A549 (cell line): ENCODE data around the gene CDC16. TPM values are rescaled to one million over a fixed set of nuclear protein-coding genes. Genes with fewer than 3 reads are reported as not detected.

Source experiments
- ATAC-seq, 2 experiments: fragments of 200-7000 bp in 1 of 2; fragments of >200 bp in 1 of 2; cut with Nextera tagmentation in 1 of 2; cut with Tn5 transposase in 1 of 2; 3 replicates each; pipeline versions ENCODE4 v1.8.0 to v1.9.1; 2018 to 2020; ENCODE audit warnings: mild to moderate bottlenecking in 1 of 2, moderate library complexity in 1 of 2
- CTCF ChIA-PET: fragments of 300-600 bp; sonication (Branson Sonifier 250); formaldehyde crosslinking; extraction: SDS; loops from one replicate; lab custom pipeline; 2021; ENCODE audit warnings: antibody characterized with exemption, inconsistent platforms; lab: Yijun Ruan, JAX
- POLR2A ChIA-PET: fragments of 350-600 bp; formaldehyde crosslinking; extraction: SDS; loops from one replicate; lab custom pipeline; 2021; ENCODE audit warnings: antibody characterized with exemption, inconsistent platforms; lab: Yijun Ruan, JAX
- DNase-seq, 2 experiments: peaks; one replicate each; pipeline versions ENCODE4 v3.0.0 to v3.0.0-alpha.2; 2011 to 2016; ENCODE audit warnings: low read depth in 1 of 2, low spot score in 1 of 2
- FAIRE-seq: peaks from 2 replicates; lab custom pipeline; 2011; peaks lifted over from hg19 to GRCh38; lab: Jason Lieb, UNC
- H3K27ac ChIP-seq, 2 experiments: fragments of >200 bp; sonication (Bioruptor Twin); formaldehyde crosslinking; 3 replicates each; pipeline ENCODE4 v1.5.1; 2016 to 2017
- H3K4me1 ChIP-seq: fragments of >200 bp; sonication (Bioruptor Twin); formaldehyde crosslinking; 3 replicates; pipeline ENCODE4 v1.6.1; 2016
- H3K4me2 ChIP-seq: fragments of >200 bp; sonication (Bioruptor Twin); formaldehyde crosslinking; 3 replicates; pipeline ENCODE4 v1.6.1; 2016
- H3K4me3 ChIP-seq: fragments of >200 bp; sonication (Bioruptor Twin); formaldehyde crosslinking; 3 replicates; pipeline ENCODE4 v1.5.1; 2016
- H3K9me3 ChIP-seq: fragments of >200 bp; sonication (Bioruptor Twin); formaldehyde crosslinking; 3 replicates; pipeline ENCODE4 v1.6.1; 2016
- BHLHE40 ChIP-seq: IDR thresholded peaks from 2 replicates; pipeline ENCODE4 v1.6.1; 2012; ENCODE audit warnings: low read depth, low read length, inconsistent platforms
- CEBPB ChIP-seq, 2 experiments: fragments of >200 bp in 1 of 2; sonication (Bioruptor Twin) in 1 of 2; formaldehyde crosslinking in 1 of 2; IDR thresholded peaks; 2 replicates each; pipeline ENCODE4 v1.6.1; 2012 to 2016
- CTCF ChIP-seq: fragments of >200 bp; sonication (Bioruptor Twin); formaldehyde crosslinking; IDR thresholded peaks from 3 replicates; pipeline ENCODE4 v1.5.1; 2016
- E2F6 ChIP-seq: IDR thresholded peaks from 2 replicates; pipeline ENCODE4 v1.6.1; 2012; ENCODE audit warnings: low read depth, borderline replicate concordance
- EHMT2 ChIP-seq: fragments of 200-600 bp; sonication (generic); IDR thresholded peaks from 2 replicates; pipeline ENCODE4 v1.6.1; 2016; ENCODE audit warnings: antibody characterized with exemption, low read depth, mild to moderate bottlenecking, moderate library complexity
- ELK1 ChIP-seq: fragments of 150-350 bp; IDR thresholded peaks from 2 replicates; pipeline ENCODE4 v1.6.1; 2014; ENCODE audit warnings: low read depth, mild to moderate bottlenecking, low read length
- GATA3 ChIP-seq: IDR thresholded peaks from 2 replicates; pipeline ENCODE4 v1.6.1; 2012; ENCODE audit warnings: borderline replicate concordance
- HEYL ChIP-seq: fragments of 250-450 bp; sonication (Bioruptor Pico); IDR thresholded peaks from 2 replicates; pipeline ENCODE4 v1.8.0; 2021; ENCODE audit warnings: mild to moderate bottlenecking, moderate library complexity
- HMGXB4 ChIP-seq: fragments of 250-450 bp; sonication (Bioruptor Pico); IDR thresholded peaks from 2 replicates; pipeline ENCODE4 v1.5.0; 2021; ENCODE audit warnings: mild to moderate bottlenecking, moderate library complexity, borderline replicate concordance
- HOXA7 ChIP-seq: fragments of 250-450 bp; sonication (Bioruptor Pico); IDR thresholded peaks from 2 replicates; pipeline ENCODE4 v1.5.0; 2020; ENCODE audit warnings: mild to moderate bottlenecking, moderate library complexity
- HOXB5 ChIP-seq: fragments of 250-450 bp; sonication (Bioruptor Pico); IDR thresholded peaks from 2 replicates; pipeline ENCODE4 v1.5.0; 2020; ENCODE audit warnings: mild to moderate bottlenecking, moderate library complexity
- JUN ChIP-seq, 2 experiments: fragments of >200 bp; sonication (Bioruptor Twin); formaldehyde crosslinking; IDR thresholded peaks; 2 replicates in 1 of 2; 3 replicates in 1 of 2; pipeline ENCODE4 v1.6.1; 2016 to 2017
- MAX ChIP-seq: IDR thresholded peaks from 2 replicates; pipeline ENCODE4 v1.6.1; 2012
- MYC ChIP-seq: IDR thresholded peaks from 2 replicates; pipeline ENCODE4 v1.6.1; 2012; ENCODE audit warnings: mild to moderate bottlenecking, inconsistent platforms, low read length, improper control_type of control experiment, borderline replicate concordance
- NPAS2 ChIP-seq: fragments of 250-450 bp; sonication (Bioruptor Pico); IDR thresholded peaks from 2 replicates; pipeline ENCODE4 v1.8.0; 2022; ENCODE audit warnings: mild to moderate bottlenecking, moderate library complexity, borderline replicate concordance
- PBX3 ChIP-seq: IDR thresholded peaks from 2 replicates; pipeline ENCODE4 v1.6.1; 2012
- RAD21 ChIP-seq, 2 experiments: fragments of >200 bp in 1 of 2; sonication (Bioruptor Twin) in 1 of 2; formaldehyde crosslinking in 1 of 2; IDR thresholded peaks in 1 of 2; conservative IDR thresholded peaks in 1 of 2; 2 replicates in 1 of 2; 3 replicates in 1 of 2; pipeline ENCODE4 v1.6.1; 2012 to 2018; ENCODE audit warnings: inconsistent platforms in 1 of 2
- RARB ChIP-seq: fragments of 250-450 bp; sonication (Bioruptor Pico); IDR thresholded peaks from 2 replicates; pipeline ENCODE4 v1.8.0; 2021; ENCODE audit warnings: mild to moderate bottlenecking, moderate library complexity
- REST ChIP-seq: fragments of 200-600 bp; sonication (generic); IDR thresholded peaks from 2 replicates; pipeline ENCODE4 v1.6.1; 2016; ENCODE audit warnings: antibody characterized with exemption, mild to moderate bottlenecking, moderate library complexity
- SREBF2 ChIP-seq: fragments of 450-650 bp; IDR thresholded peaks from 2 replicates; pipeline ENCODE4 v1.6.1; 2014; ENCODE audit warnings: mild to moderate bottlenecking, moderate library complexity
- TP53 ChIP-seq: fragments of 250-450 bp; sonication (Bioruptor Pico); IDR thresholded peaks from 2 replicates; pipeline ENCODE4 v1.5.0; 2021; ENCODE audit warnings: mild to moderate bottlenecking, moderate library complexity
- ZNF302 ChIP-seq: fragments of 250-450 bp; sonication (Bioruptor Pico); IDR thresholded peaks from 2 replicates; pipeline ENCODE4 v1.9.0; 2021; ENCODE audit warnings: inconsistent platforms, mild to moderate bottlenecking, moderate library complexity
- WGBS: methylation state at CpG from one replicate; pipeline ENCODE4 v1.1.6; 2017; ENCODE audit errors: missing lambda C conversion rate; 5-methylcytosine and 5-hydroxymethylcytosine counted together
- polyA plus RNA-seq, 4 experiments: library from polyadenylated mRNA; depleted of rRNA in 3 of 4; stranded (reverse); fragments of >200 nt; fragmentation: RNase III in 1 of 4; extraction: RNeasy Plus Mini Kit Qiagen cat#74134 plus additional on column Dnase treatment in 1 of 4; gene quantifications; 2 replicates in 3 of 4; 3 replicates in 1 of 4; pipeline ENCODE4 v1.2.3, GENCODE V29; 2011 to 2017

CDC16 gene
- polyA plus RNA-seq, 2 of the 4 experiments (the other 2 are of a cell fraction), result 42.4 to 85.0 TPM

- Histone ChIP-seq H3K4me2 (no peak overlapping the region), H3K9me3 (no peaks in the 10 kb centered on the region), H3K4me1 (no peaks in the 10 kb centered on the region), H3K4me3 (no peak overlapping the region), H3K27ac (no peak overlapping the region)
- ATAC-seq (no peak), DNase-seq (no peak), FAIRE-seq (no peak)
- ChIA-PET POLR2A (no interaction called here), CTCF (no interaction called here)
- no peak for TF ChIP-seq JUN (IDR thresholded peaks at IDR 0.05)
- TF ChIP-seq CEBPB (IDR thresholded peaks at IDR 0.05), result no peak
- TF ChIP-seq BHLHE40, result no peak
- TF ChIP-seq REST, result no peak
- TF ChIP-seq SREBF2, result no peak
- no peak for TF ChIP-seq TP53
- TF ChIP-seq ZNF302 (CRISPR knock-in tag), result no peak
- no peak for TF ChIP-seq EHMT2
- TF ChIP-seq HEYL (CRISPR knock-in tag), result no peak
- TF ChIP-seq CTCF, result no peak
- no peak for TF ChIP-seq HOXA7 (CRISPR knock-in tag)
- no peak for TF ChIP-seq ELK1
- 79% methylated on average over 4 of the region's 4 CpGs for WGBS
Observed at GRCh38 chr13:114259974-114260373, 25.3 kb downstream of the CDC16 start.

GRCh38 chr13:114260814-114261213 is 26.1 kb downstream of the CDC16 start:
- no peak overlapping the region for H3K4me2 ChIP-seq
- ChIA-PET POLR2A (no interaction called here), CTCF (no interaction called here)
- DNase-seq (no peak), FAIRE-seq (no peak), ATAC-seq (no peak)
- H3K27ac ChIP-seq, result no peak overlapping the region
- no peaks in the 10 kb centered on the region for H3K4me1 ChIP-seq
- no peak overlapping the region for H3K4me3 ChIP-seq
- 95% methylated on average over 3 of the region's 3 CpGs for WGBS
- no peaks in the 10 kb centered on the region for H3K9me3 ChIP-seq
- no peak for TF ChIP-seq MAX
- TF ChIP-seq HOXB5 (CRISPR knock-in tag), result no peak
- TF ChIP-seq E2F6, result no peak
- TF ChIP-seq PBX3, result no peak
- no peak for TF ChIP-seq MYC
- no peak for TF ChIP-seq SREBF2
- TF ChIP-seq GATA3, result no peak
- TF ChIP-seq REST, result no peak
- TF ChIP-seq TP53, result no peak
- no peak for TF ChIP-seq RAD21 (conservative IDR thresholded peaks at IDR 0.05 in 1 of 2, IDR thresholded peaks at IDR 0.05 in 1 of 2)
- no peak for TF ChIP-seq EHMT2
- TF ChIP-seq NPAS2 (CRISPR knock-in tag), result no peak
- no peak for TF ChIP-seq RARB (CRISPR knock-in tag)
- no peak for TF ChIP-seq HMGXB4 (CRISPR knock-in tag)
